HS-27A (cell line): ENCODE results near the gene CUL1.

ENCODE experiments used
- DNase-seq: peaks from one replicate; pipeline ENCODE4 v3.0.0-alpha.2; 2012; ENCODE audit warnings: low read depth, missing footprints

CUL1 gene

GRCh38 chr7:148804343-148805235 is 105.9 kb downstream of the CUL1 start:
- no peak for DNase-seq

DNA sequence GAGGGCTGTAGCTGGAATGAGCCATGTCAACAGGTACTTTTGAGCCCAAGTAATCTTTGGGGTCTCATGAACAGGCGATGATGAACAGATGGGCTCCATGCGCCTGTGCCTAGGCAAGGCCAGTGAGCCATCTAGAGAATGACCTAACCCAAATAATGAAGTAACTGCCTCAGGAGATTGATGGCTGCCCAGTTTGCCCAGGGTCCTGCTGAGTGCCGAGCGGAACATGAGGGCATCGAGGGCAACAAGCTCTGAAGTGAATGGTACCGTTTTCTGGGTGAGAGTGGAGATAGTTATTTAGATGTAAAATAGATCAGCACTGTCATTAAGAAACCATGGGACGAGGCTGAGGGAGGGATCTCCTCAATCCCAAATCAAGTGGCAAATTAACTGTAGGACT is 107.5 kb downstream of the CUL1 start:
- DNase-seq, result no peak

GRCh38 chr7:148807436-148807835 is 108.7 kb downstream of the CUL1 start:
- DNase-seq, result no peak

GRCh38 chr7:148809856-148810255 is 111.2 kb downstream of the CUL1 start:
- DNase-seq, result no peak

- no peak for DNase-seq
Observed at GRCh38 chr7:148811892-148812291, 113.2 kb downstream of the CUL1 start.

- no peak for DNase-seq
Observed at GRCh38 chr7:148813890-148814289, 115.2 kb downstream of the CUL1 start.

DNA sequence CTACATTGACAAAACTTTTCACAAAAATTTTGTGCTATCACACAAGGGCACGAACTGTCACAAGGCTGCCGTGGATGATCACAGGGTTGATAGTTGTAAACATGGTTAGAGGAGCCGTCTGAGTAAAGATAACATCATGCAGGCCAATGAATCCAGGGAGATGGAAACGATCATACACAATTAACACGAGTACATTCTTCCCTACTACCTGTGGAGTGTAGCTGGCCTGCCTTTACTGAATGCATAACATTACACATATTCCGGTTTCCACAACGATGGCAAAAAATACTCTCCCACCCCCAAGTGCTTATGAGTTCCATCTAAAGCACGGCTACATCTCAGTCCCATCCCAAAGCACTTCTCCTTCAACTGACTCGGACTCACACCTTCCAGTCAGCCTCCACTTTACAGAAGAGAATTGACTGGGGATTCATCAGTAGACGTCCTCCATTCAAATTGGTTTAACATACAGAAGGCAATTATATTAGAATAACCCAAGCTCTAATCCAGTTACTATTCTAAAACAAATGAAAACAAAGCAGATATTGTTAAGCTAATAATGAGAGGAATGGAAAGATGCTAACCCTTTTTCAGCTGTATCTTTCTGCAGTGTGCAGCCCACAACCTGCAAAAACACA is 116.3 kb downstream of the CUL1 start:
- DNase-seq, result no peak

DNA sequence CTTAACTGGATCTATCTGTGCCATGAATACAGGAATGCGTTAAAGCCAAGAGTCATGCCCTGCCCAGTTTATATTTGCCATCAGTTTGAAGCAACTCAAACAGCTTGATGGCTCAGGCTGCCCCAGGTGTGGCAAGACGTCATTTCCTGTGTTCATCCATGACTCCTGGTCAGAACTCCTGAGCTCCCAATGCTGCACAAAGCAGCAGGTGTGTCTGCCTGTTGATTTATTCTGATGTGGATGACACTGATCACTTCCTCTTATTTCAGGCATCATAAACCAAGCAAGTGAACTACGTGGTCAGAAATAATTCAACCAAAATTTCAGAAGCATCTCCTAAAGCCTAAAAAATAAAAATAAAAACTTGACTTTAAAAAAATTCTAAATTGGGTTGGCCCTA is 116.9 kb downstream of the CUL1 start:
- no peak for DNase-seq

GRCh38 chr7:148819697-148820360 is 121.1 kb downstream of the CUL1 start:
- peak; percentile 11 for DNase-seq

DNA sequence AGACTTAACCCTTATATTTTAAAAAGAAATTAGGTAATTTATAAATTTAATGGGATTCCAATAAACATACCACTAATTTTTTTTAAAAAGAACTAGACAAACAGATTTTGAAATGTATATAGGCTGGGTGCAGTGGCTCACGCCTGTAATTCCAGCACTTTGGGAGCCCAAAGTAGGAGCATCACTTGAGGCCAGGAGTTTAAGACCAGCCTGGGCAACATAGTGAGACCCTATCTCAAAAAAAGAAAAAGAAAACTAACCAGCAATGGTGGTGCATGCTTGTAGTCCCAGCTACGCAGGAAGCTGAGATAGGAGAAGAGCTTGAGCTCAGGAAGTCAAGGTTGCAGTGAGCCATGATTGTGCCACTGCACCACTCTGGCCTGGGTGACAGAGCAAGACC is 122.7 kb downstream of the CUL1 start:
- no peak for DNase-seq

DNA sequence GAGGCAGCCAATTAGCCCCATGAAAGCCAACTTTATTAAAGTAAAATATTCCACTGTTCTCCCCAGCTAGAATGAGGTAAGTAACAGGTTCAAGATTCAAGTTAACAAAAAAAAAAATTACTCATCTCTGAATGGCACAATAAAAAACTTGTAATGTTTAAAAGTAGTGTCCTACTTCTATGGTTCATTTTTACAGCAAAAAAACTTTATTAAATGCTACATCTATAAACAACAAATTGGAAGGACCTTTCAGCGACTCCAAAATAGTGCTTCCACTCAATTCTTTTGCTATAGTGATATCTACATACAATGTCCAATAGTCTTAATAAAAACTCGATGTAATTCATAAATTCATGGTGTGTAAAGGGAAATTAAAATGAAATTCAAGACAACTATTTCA is 126.2 kb downstream of the CUL1 start:
- no peak for DNase-seq

DNA sequence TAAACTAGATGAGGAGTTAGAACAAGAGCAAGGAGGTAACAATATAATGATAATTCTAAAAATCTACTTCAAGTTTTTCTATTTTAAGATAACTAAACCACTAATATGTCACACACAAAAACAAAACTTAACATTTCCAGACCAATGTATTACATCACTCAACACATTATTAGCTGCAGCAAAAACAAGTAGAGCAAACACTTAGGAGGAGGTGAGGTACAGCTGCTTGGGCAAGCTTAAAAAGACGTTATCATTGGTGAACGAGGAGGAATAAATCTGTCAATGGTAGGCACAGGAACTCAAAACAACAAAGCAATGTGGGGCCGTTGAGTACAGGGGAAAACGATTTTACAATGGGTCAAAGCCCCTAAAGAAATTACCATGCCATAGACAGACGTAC is 126.6 kb downstream of the CUL1 start:
- DNase-seq, result no peak

DNA sequence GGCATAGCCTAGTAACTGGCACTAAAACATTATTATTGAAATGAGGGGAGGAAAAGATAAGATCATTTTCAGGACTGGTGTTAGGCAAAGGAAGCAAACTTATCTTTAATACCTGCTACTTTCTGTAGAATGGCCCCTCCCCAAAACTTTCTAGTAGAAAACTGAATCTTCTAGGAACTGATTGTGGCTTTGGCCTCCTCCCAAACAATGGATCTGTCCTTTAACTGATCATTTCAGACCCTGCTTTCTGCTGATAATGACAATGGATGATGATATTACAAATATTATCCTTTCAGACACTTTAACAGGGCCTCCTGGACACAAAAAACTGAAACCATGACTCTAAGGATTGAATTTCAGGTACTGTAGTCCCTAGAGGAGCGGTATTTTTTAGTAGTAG is 130.3 kb downstream of the CUL1 start:
- DNase-seq, result no peak

GRCh38 chr7:148830897-148831692 is 132.4 kb downstream of the CUL1 start:
- DNase-seq, result no peak

DNA sequence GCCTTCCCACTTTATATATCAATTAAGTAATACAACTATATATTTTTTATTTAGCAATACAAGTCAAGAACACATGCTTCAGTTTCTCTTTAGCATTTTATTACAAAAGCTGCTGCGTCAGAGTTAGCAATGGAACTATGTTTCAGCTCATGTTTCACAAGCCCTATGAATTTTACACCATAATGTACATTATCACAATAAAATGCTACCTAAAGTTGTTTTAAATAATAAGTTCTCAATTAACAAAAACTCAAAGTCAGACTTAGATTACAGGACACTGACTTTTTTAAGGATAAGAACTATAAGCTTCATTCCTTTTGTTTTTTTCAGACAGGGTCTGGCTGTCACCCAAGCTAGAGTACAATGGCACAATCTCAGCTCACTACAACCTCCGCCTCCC is 133.1 kb downstream of the CUL1 start:
- DNase-seq, result no peak

DNA sequence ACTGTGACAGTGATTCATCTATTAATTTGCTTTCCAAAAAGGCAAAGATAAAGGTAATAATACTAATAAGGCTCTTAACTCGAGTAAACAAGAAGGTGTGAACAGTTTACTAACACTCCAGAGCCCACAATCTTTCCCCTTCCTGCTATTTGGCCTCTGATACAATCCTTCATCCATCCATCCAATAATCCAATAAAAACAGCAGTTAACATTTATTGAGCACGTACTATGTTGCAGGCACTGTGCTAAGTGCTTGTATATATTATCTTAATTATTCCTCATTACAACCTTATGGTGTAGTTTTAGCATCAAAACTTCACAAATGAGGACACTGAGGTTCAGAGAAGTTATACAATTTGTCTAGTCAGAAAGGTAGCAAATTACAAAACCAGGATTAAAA is 135.9 kb downstream of the CUL1 start:
- no peak for DNase-seq

DNA sequence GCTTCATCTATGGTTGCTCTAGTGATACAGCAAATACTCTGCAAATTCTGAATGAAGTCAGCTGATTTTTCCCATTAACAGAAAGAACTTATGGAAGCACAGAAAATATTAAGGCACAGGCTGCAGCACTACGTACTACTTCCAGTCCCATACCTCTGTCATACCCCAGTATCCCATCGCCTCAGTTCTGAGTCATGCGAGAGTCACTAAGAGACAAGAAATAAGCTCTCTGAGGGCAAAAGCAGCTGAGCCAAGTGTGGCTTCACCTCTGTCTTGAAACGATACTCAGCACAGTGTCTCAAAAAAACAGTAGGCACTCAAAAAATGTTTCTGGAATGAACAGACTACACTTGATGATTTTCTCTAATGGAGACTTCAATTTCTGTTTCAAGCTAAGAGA is 137.2 kb downstream of the CUL1 start:
- no peak for DNase-seq

- DNase-seq, result no peak
Observed at GRCh38 chr7:148838905-148839304, 140.2 kb downstream of the CUL1 start.

- no peak for DNase-seq
Observed at GRCh38 chr7:148847815-148848734, 149.4 kb downstream of the CUL1 start.

DNA sequence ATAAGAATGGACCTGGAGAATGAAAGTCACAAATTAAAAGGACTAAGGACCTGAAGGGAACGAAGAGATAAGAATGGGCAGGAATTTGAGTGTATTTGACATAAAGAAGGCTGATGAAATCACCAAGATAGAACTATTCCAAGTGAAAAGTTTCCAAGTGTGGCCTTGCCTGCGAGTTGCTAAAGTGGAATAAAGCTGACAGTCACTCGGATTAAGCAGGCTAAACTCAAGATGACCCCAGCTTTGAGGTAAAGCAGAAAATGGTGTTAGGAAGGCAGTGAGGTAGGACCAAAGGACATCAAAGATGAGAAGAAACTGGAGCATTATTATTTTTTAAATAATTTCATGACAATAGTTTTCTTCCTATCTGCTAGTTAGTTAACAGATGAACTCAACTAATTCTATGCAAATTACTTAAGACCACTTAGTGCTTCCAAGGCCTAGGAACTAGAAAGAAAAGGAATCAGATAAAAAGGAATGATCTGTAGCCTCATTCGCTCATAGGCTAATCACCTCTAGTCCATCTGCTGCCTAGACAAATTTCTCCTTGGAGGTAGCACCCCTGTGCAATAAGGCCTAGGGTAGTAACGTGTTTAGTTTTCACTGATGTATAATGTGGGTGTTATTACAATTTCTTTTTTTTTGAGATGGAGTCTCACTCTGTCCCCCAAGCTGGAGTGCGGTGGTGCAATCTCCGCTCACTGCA is 150.8 kb downstream of the CUL1 start:
- DNase-seq, result no peak

DNA sequence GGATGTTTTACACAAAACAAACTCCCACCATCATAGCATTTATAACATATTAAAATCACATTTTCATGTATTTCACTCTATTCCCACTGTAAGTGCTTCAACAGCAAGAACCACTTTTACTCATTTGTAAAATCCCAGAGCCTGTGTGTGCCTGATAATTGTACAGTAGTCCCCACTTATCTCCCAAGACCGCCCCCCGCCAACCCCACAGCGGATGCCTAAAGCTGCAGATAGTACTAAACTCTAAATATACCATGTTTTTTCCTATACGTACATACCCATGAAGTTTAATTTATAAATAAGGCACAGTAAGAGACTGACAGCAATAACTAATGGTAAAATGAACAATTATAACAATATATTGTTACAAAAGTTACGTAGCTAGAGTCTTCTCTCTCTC is 151.9 kb downstream of the CUL1 start:
- DNase-seq, result no peak
